Epithelial cell of proximal tubule (primary cell): ENCODE data around the gene TNRC6A. TPM values are rescaled to one million over a fixed set of nuclear protein-coding genes. Genes with fewer than 3 reads are reported as not detected.
"Not testable (repeated sequence)": the region's sequence is repeated elsewhere in the genome, so short reads cannot be mapped to it uniquely, and the experiment has no call there.

Experiments used
- DNase-seq: peaks from one replicate; pipeline ENCODE4 v3.0.0-alpha.2; 2011; ENCODE audit warnings: low read depth
- H3K4me3 ChIP-seq: 2 replicates; pipeline ENCODE4 v1.5.1; 2011; ENCODE audit warnings: low read depth, mild to moderate bottlenecking, low read length
- total RNA-seq: library from RNA; depleted of rRNA; stranded (reverse); fragments of >200 nt; gene quantifications from 2 replicates; pipeline ENCODE4 v1.2.3, GENCODE V29; 2015
- TF ChIP-seq, protein P1 (sequence below): conservative IDR thresholded peaks from 2 replicates; pipeline ENCODE4 v1.5.1; 2012; ENCODE audit warnings: low read depth, mild to moderate bottlenecking, low read length

TNRC6A gene
- total RNA-seq, 1 donor from 2014 or later, result 13.6 TPM

DNA sequence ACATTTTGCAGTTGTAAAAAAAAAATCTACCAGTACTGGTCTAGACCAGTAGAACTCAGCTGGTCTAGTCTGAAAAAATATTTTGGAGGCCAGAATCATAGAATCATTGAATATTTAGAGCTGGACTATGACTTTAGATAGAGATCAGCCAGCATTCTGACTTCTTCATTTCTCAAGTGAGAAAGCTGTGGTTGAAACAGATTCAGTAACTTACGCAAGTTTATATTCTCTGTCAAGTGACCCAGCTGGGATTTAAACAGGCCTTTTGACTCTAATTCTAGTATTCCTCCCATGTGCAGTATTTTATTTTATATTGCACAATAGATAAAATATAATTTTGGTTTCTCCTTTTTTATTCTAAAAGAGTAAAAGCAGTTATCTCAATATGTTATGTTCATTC, 4.9 kb downstream of the TNRC6A start:
- TF ChIP-seq, protein P1, sequence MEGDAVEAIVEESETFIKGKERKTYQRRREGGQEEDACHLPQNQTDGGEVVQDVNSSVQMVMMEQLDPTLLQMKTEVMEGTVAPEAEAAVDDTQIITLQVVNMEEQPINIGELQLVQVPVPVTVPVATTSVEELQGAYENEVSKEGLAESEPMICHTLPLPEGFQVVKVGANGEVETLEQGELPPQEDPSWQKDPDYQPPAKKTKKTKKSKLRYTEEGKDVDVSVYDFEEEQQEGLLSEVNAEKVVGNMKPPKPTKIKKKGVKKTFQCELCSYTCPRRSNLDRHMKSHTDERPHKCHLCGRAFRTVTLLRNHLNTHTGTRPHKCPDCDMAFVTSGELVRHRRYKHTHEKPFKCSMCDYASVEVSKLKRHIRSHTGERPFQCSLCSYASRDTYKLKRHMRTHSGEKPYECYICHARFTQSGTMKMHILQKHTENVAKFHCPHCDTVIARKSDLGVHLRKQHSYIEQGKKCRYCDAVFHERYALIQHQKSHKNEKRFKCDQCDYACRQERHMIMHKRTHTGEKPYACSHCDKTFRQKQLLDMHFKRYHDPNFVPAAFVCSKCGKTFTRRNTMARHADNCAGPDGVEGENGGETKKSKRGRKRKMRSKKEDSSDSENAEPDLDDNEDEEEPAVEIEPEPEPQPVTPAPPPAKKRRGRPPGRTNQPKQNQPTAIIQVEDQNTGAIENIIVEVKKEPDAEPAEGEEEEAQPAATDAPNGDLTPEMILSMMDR, result no peak
- no peak overlapping the region for H3K4me3 ChIP-seq
- no peak for DNase-seq

DNA sequence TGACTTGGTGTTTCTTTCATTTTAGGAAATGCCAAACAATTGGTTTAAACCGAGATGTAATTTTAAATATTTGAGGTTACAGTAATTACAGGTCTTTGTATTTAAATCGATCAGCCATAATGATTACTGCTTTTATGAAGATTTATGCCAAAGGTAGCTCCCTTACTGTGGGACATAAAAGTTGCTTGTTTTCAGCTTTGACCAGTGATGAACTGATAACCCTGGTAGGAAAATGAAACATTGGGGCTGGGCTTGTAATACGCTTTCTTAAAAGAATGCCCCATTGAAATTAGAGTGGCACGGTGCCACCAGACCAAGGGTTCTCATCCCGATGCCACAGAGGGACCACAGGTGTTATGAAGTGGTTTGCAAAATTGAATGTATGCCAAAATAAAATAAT, 7.3 kb downstream of the TNRC6A start:
- DNase-seq, result no peak
- TF ChIP-seq, protein P1, result no peak
- H3K4me3 ChIP-seq, result no peak overlapping the region

DNA sequence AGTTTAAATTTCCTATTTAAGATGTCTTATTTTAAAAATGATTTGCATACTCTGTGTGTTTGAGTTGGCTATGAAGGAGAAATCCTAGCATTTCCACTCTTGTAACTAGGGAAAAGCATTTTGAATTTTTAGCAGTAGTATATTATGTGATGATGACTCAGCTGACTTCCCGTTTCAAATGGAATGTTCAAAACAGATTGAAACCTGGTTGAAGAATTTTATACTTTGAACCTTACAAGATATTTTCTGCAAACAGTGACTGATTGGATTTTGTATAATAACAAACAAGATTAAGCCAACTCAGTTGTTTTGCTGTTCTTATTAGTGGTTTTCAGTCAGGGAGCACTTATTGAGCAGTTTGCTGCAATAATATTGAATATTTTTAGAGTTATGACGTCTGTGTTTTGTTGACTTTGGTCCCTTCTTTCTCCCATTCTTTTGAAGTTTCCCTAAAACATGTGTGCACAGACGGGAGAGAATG, 8.0 kb downstream of the TNRC6A start:
- TF ChIP-seq, protein P1, result no peak
- peak; percentile 27 for DNase-seq
- no peak overlapping the region for H3K4me3 ChIP-seq

- TF ChIP-seq, protein P1, result no peak
These were observed 8.6 kb downstream of the TNRC6A start for GRCh38 chr16:24737916-24738594.

DNA sequence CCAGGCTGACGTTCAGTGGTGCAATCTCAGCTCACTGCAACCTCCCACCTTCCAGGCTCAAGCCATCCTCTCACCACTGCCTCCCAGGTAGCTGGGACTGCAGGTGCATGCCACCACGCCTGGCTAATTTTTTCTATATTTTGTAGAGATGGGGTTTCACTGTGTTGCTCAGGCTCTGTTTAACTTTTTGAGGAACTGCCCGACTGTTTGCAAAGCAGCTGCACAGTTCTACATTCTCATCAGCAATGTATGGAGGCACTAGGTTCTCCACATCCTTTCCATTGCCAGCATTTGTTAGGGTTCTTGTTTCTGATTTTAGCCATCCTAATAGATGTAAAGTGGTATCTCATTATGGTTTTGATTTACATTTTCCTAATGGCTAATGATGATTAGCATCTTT, 9.4 kb downstream of the TNRC6A start:
- DNase-seq, result no peak
- no peak overlapping the region for H3K4me3 ChIP-seq
- TF ChIP-seq, protein P1, result no peak

More at GRCh38 chr16:24737916-24738594, 8.6 kb downstream of the TNRC6A start:
- DNase-seq, result no peak
- H3K4me3 ChIP-seq, result no peak overlapping the region

DNA sequence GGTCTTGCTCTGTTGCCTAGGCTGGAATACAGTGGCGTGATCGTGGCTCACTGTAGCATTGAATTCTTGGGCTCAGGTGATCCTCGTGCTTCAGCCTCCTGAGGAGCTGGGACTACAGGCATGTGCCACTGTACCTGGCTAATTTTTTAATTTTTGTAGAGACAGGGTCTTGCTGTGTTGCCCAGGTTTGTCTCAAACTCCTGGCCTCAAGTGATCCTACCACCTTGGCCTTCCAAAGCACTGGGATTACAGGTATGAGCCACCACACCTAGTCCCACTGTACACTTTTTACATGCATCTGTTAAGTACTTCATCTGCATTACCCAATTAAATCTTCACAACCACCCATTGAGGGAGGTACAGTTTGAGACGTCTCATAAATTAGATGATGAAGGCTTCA, 12.4 kb downstream of the TNRC6A start:
- no peak for DNase-seq
- TF ChIP-seq, protein P1, result no peak
- no peak overlapping the region for H3K4me3 ChIP-seq

GRCh38 chr16:24742610-24743009, 13.2 kb downstream of the TNRC6A start:
- H3K4me3 ChIP-seq, DNase-seq: not testable (repeated sequence)
